Naive thymus-derived CD4-positive, alpha-beta T cell (primary cell): ENCODE results near the gene SHC1. TPM values are rescaled to one million over a fixed set of nuclear protein-coding genes. Genes with fewer than 3 reads are reported as not detected.
A peak's percentile ranks its signal among the peaks of the same experiment; 100 is the strongest.

ENCODE experiments used
- ATAC-seq: fragments of 150-1000 bp; cut with Tn5 transposase; 2 replicates; pipeline ENCODE4 v1.10.0; 2021; ENCODE audit warnings: mild to moderate bottlenecking, moderate library complexity
- CTCF ChIA-PET: fragments of 350-600 bp; sonication (Branson Sonifier 250); formaldehyde crosslinking; loops from one replicate; lab custom pipeline; 2021; ENCODE audit warnings: antibody characterized with exemption; lab: Charles Lee
- POLR2A ChIA-PET: fragments of 350-600 bp; sonication (Branson Sonifier 250); formaldehyde crosslinking; loops from one replicate; lab custom pipeline; 2021; ENCODE audit warnings: antibody characterized with exemption, inconsistent platforms; lab: Charles Lee
- DNase-seq, 9 donors: peaks; one replicate each; pipeline versions ENCODE4 v3.0.0 to v3.0.0-alpha.2; 2020 to 2022; ENCODE audit warnings: mixed read lengths in 1 of 9
- H3K27ac ChIP-seq: one replicate; pipeline ENCODE4 v1.7.0; 2013; ENCODE audit warnings: mild to moderate bottlenecking, low read depth, low read length, moderate library complexity
- H3K27me3 ChIP-seq, 2 donors: one replicate each; pipeline ENCODE4 v1.7.0; 2013; ENCODE audit warnings: low read length in 2 of 2, mild to moderate bottlenecking in 2 of 2, moderate library complexity in 2 of 2; ENCODE audit not compliant: control insufficient read depth in 2 of 2, insufficient read depth in 2 of 2
- H3K36me3 ChIP-seq, 3 experiments: 1 replicate in 2 of 3; 2 replicates in 1 of 3; pipeline ENCODE4 v1.7.0; 2013; ENCODE audit warnings: low read length in 3 of 3, mild to moderate bottlenecking in 3 of 3, moderate library complexity in 1 of 3; ENCODE audit not compliant: insufficient read depth in 3 of 3, control insufficient read depth in 2 of 3
- H3K4me1 ChIP-seq, 2 donors: one replicate each; pipeline ENCODE4 v1.7.0; 2013; ENCODE audit warnings: low read length in 2 of 2, mild to moderate bottlenecking in 2 of 2, moderate library complexity in 1 of 2; ENCODE audit not compliant: control insufficient read depth in 2 of 2, insufficient read depth in 2 of 2
- H3K4me3 ChIP-seq: 2 replicates; pipeline ENCODE4 v1.7.0; 2013; ENCODE audit warnings: mild to moderate bottlenecking, low read length
- H3K9me3 ChIP-seq, 3 experiments: 1 replicate in 2 of 3; 2 replicates in 1 of 3; pipeline ENCODE4 v1.7.0; 2013; ENCODE audit warnings: low read length in 3 of 3; ENCODE audit not compliant: control insufficient read depth in 2 of 3
- H3K27ac Mint-ChIP-seq, 9 donors: one replicate each; pipeline ENCODE4 v1.8.0; 2020 to 2022; ENCODE audit warnings: mixed read lengths in 9 of 9, mild to moderate bottlenecking in 8 of 9, moderate library complexity in 5 of 9, inconsistent platforms in 2 of 9
- H3K27me3 Mint-ChIP-seq, 5 donors: one replicate each; pipeline ENCODE4 v1.8.0; 2021 to 2022; ENCODE audit warnings: mixed read lengths in 5 of 5, mild to moderate bottlenecking in 1 of 5
- H3K36me3 Mint-ChIP-seq, 5 donors: one replicate each; pipeline ENCODE4 v1.8.0; 2020 to 2022; ENCODE audit warnings: mixed read lengths in 5 of 5, mild to moderate bottlenecking in 3 of 5, inconsistent platforms in 1 of 5
- H3K4me1 Mint-ChIP-seq, 7 donors: one replicate each; pipeline ENCODE4 v1.8.0; 2020 to 2022; ENCODE audit warnings: mixed read lengths in 7 of 7, mild to moderate bottlenecking in 3 of 7, inconsistent platforms in 1 of 7
- H3K4me3 Mint-ChIP-seq, 10 donors: one replicate each; pipeline ENCODE4 v1.8.0; 2020 to 2022; ENCODE audit warnings: mild to moderate bottlenecking in 10 of 10, mixed read lengths in 10 of 10, moderate library complexity in 6 of 10, inconsistent platforms in 2 of 10
- H3K9me3 Mint-ChIP-seq, 11 donors: one replicate each; pipeline ENCODE4 v1.8.0; 2020 to 2022; ENCODE audit warnings: mixed read lengths in 11 of 11, mild to moderate bottlenecking in 4 of 11, inconsistent platforms in 1 of 11, moderate library complexity in 1 of 11
- intact Hi-C, 2 donors: fragments of 100-400 bp; cut with micrococcal nuclease; formaldehyde crosslinking; loops; one replicate each; pipeline ENCODE4 v1.15.1; 2023
- polyA plus RNA-seq, 2 donors: library from polyadenylated mRNA; unstranded; fragments of 300-500 nt; fragmentation: Illumina TruSeq; gene quantifications; one replicate each; pipeline ENCODE4 v1.2.3, GENCODE V29; 2021
- total RNA-seq, 6 experiments: library from RNA in 5 of 6; stranded (reverse) in 5 of 6; gene quantifications; 1 replicate in 5 of 6; 2 replicates in 1 of 6; pipeline ENCODE4 v1.2.3 and lab custom pipeline; 2021 to 2026

SHC1 gene
- total and polyA plus RNA-seq, 7 experiments from 2014 or later: 29.6 to 76.9 (median 73.2) TPM

GRCh38 chr1:154957091-154957657 is 13.4 kb downstream of the SHC1 start:
- ATAC-seq (no peak), DNase-seq (no peak)
- Mint-ChIP-seq H3K27me3 (no peaks in the 10 kb centered on the region), H3K27ac (peak overlapping the region; percentile 82 to 100 (median 99)), H3K9me3 (peaks cover 0 to 4% (median 0%) of the 10 kb centered on the region in 11 donors), H3K36me3 (peaks cover 0 to 17% (median 0%) of the 10 kb centered on the region in 5 donors), H3K4me1 (peaks cover 50 to 79% (median 70%) of the 10 kb centered on the region in 7 donors), H3K4me3 (peak overlapping the region in 4 of 10 donors; percentile 16 to 99 (median 76))
- Histone ChIP-seq H3K36me3 (peaks cover 0 to 31% (median 0%) of the 10 kb centered on the region in 3 experiments), H3K27ac (peak overlapping the region; percentile 96), H3K4me3 (no peak overlapping the region), H3K4me1 (peaks cover 43 to 44% of the 10 kb centered on the region in 2 donors), H3K27me3 (no peaks in the 10 kb centered on the region), H3K9me3 (no peaks in the 10 kb centered on the region)
- ChIA-PET CTCF (interaction anchor here (1.0 to 9.3 kb wide), 3 partner anchors 44 to 59 kb away, joined by 3 to 101 read pairs (median 9); no protein-coding TSS in a partner anchor), POLR2A (interaction anchor here (0.7 to 13.7 kb wide), 8 partner anchors 7 to 399 kb away, joined by 3 to 160 read pairs (median 16); partner anchors contain the start of genes CKS1B, PMVK and SHC1)
- intact Hi-C loops: loop anchor here (5.0 to 10.0 kb wide), 5 partner anchors 105 to 992 kb away; partner anchors contain the start of genes ADAR (in 1 of the 2), CREB3L4 (in 1 of the 2), EFNA4 (in 1 of the 2) and IL6R (in 1 of the 2)

- H3K27ac ChIP-seq: peak overlapping the region; percentile 96
- peak overlapping the region; percentile 92 to 99 (median 98) for H3K4me3 Mint-ChIP-seq
- H3K27me3 Mint-ChIP-seq: no peaks in the 10 kb centered on the region
- H3K4me1 Mint-ChIP-seq: peaks cover 56 to 84% (median 74%) of the 10 kb centered on the region in 7 donors
- no peak for ATAC-seq
- peaks cover 0 to 29% (median 0%) of the 10 kb centered on the region in 3 experiments for H3K36me3 ChIP-seq
- DNase-seq: no peak
- H3K4me1 ChIP-seq: peaks cover 47 to 48% of the 10 kb centered on the region in 2 donors
- H3K36me3 Mint-ChIP-seq: peaks cover 0 to 20% (median 0%) of the 10 kb centered on the region in 5 donors
- CTCF ChIA-PET: interaction anchor here (1.0 to 9.3 kb wide), 7 partner anchors 20 to 216 kb away, joined by 3 to 101 read pairs (median 9); partner anchors contain the start of genes KRTCAP2 and PMVK
- POLR2A ChIA-PET: interaction anchor here (0.7 to 13.7 kb wide), 17 partner anchors 8 to 399 kb away, joined by 3 to 160 read pairs (median 6); partner anchors contain the start of genes CKS1B, FLAD1, PMVK and SHC1
- intact Hi-C loops: loop anchor here (1.0 to 10.0 kb wide), 7 partner anchors 27 to 992 kb away; partner anchors contain the start of genes ADAR (in 1 of the 2), CREB3L4 (in 1 of the 2), EFNA4 (in 1 of the 2) and FLAD1 (in 1 of the 2)
- H3K27ac Mint-ChIP-seq: peak overlapping the region; percentile 97 to 100 (median 99)
- peaks cover 0 to 4% (median 0%) of the 10 kb centered on the region in 11 donors for H3K9me3 Mint-ChIP-seq
- H3K9me3 ChIP-seq: no peaks in the 10 kb centered on the region
- H3K4me3 ChIP-seq: peak overlapping the region; percentile 92
- no peaks in the 10 kb centered on the region for H3K27me3 ChIP-seq
These were observed 14.0 kb downstream of the SHC1 start for GRCh38 chr1:154956544-154956941.

- peaks cover 0 to 4% (median 0%) of the 10 kb centered on the region in 11 donors for H3K9me3 Mint-ChIP-seq
- ChIA-PET POLR2A (interaction anchor here (0.5 to 13.7 kb wide), 29 partner anchors 8 to 571 kb away, joined by 3 to 160 read pairs (median 4); partner anchors contain the start of genes CKS1B, FLAD1, KRTCAP2 and PMVK), CTCF (interaction anchor here (0.6 to 9.3 kb wide), 19 partner anchors 18 to 1257 kb away, joined by 3 to 101 read pairs (median 5); partner anchors contain the start of genes KRTCAP2, PMF1 and PMVK)
- peak; percentile 56 to 95 (median 92) for DNase-seq
- peak within 1 kb of the TSS; percentile 97 to 100 (median 99) for H3K27ac Mint-ChIP-seq
- no peaks in the 10 kb centered on the region for H3K27me3 ChIP-seq
- H3K27ac ChIP-seq: peak within 1 kb of the TSS; percentile 96
- intact Hi-C loops: loop anchor here (1.0 to 10.0 kb wide), 14 partner anchors 18 to 991 kb away; partner anchors contain the start of genes CKS1B (in 2 of the 2), FLAD1 (in 2 of the 2), UBE2Q1 (in 2 of the 2) and ADAR (in 1 of the 2)
- ATAC-seq: peak; percentile 58
- peak within 1 kb of the TSS; percentile 92 to 99 (median 98) for H3K4me3 Mint-ChIP-seq
- peak within 1 kb of the TSS; percentile 92 for H3K4me3 ChIP-seq
- H3K36me3 ChIP-seq: peaks cover 0 to 31% (median 4%) of the 10 kb centered on the region in 3 experiments
- H3K4me1 ChIP-seq: peaks cover 53 to 54% of the 10 kb centered on the region in 2 donors
- H3K9me3 ChIP-seq: no peaks in the 10 kb centered on the region
- peaks cover 59 to 87% (median 76%) of the 10 kb centered on the region in 7 donors for H3K4me1 Mint-ChIP-seq
- no peaks in the 10 kb centered on the region for H3K27me3 Mint-ChIP-seq
- peaks cover 0 to 20% (median under 1%) of the 10 kb centered on the region in 5 donors for H3K36me3 Mint-ChIP-seq
These were observed 14.6 kb downstream of the SHC1 start, which contains the start of gene PBXIP1 for GRCh38 chr1:154955718-154956543. PBXIP1 (minus strand) TSS chr1:154956099; CDS start chr1:154953721, 2,378 bp downstream.

- Histone ChIP-seq H3K27me3 (no peaks in the 10 kb centered on the region), H3K4me1 (peaks cover 55 to 56% of the 10 kb centered on the region in 2 donors), H3K9me3 (no peaks in the 10 kb centered on the region), H3K36me3 (peaks cover 8 to 38% (median 9%) of the 10 kb centered on the region in 3 experiments), H3K4me3 (peak overlapping the region; percentile 92), H3K27ac (peak overlapping the region; percentile 96)
- H3K27me3 Mint-ChIP-seq: no peaks in the 10 kb centered on the region
- peaks cover 4 to 27% (median 6%) of the 10 kb centered on the region in 5 donors for H3K36me3 Mint-ChIP-seq
- intact Hi-C loops: loop anchor here (1.0 to 10.0 kb wide), 13 partner anchors 18 to 990 kb away; partner anchors contain the start of genes CKS1B (in 2 of the 2), UBE2Q1 (in 2 of the 2), ADAR (in 1 of the 2) and CREB3L4 (in 1 of the 2)
- POLR2A ChIA-PET: interaction anchor here (0.6 to 13.7 kb wide), 26 partner anchors 9 to 570 kb away, joined by 3 to 160 read pairs (median 5); partner anchors contain the start of genes CKS1B, FLAD1, KRTCAP2 and PMVK
- ATAC-seq (peak; percentile 89), DNase-seq (peak; percentile 61 to 99 (median 95))
- peak overlapping the region; percentile 92 to 99 (median 98) for H3K4me3 Mint-ChIP-seq
- H3K4me1 Mint-ChIP-seq: peaks cover 59 to 86% (median 77%) of the 10 kb centered on the region in 7 donors
- H3K9me3 Mint-ChIP-seq: peaks cover 0 to 4% (median 0%) of the 10 kb centered on the region in 11 donors
- CTCF ChIA-PET: interaction anchor here (0.6 to 9.3 kb wide), 19 partner anchors 17 to 1258 kb away, joined by 3 to 101 read pairs (median 5); partner anchors contain the start of genes EFNA4, KRTCAP2, PMF1 and PMVK
- peak overlapping the region; percentile 97 to 100 (median 99) for H3K27ac Mint-ChIP-seq
These were observed 15.4 kb downstream of the SHC1 start for GRCh38 chr1:154955039-154955717.

GRCh38 chr1:154954541-154954940 is 16.0 kb downstream of the SHC1 start:
- Mint-ChIP-seq H3K36me3 (peaks cover 4 to 27% (median 6%) of the 10 kb centered on the region in 5 donors), H3K27me3 (no peaks in the 10 kb centered on the region), H3K9me3 (peaks cover 0 to 4% (median 0%) of the 10 kb centered on the region in 11 donors), H3K27ac (peak overlapping the region; percentile 97 to 100 (median 99)), H3K4me3 (peak overlapping the region; percentile 92 to 99 (median 98)), H3K4me1 (peaks cover 56 to 80% (median 74%) of the 10 kb centered on the region in 7 donors)
- H3K4me3 ChIP-seq: peak overlapping the region; percentile 92
- peaks cover 8 to 37% (median 9%) of the 10 kb centered on the region in 3 experiments for H3K36me3 ChIP-seq
- H3K27ac ChIP-seq: peak overlapping the region; percentile 96
- peaks cover 55 to 56% of the 10 kb centered on the region in 2 donors for H3K4me1 ChIP-seq
- ATAC-seq (no peak), DNase-seq (no peak)
- ChIA-PET POLR2A (interaction anchor here (0.5 to 13.7 kb wide), 17 partner anchors 10 to 251 kb away, joined by 3 to 160 read pairs (median 5); partner anchors contain the start of genes CKS1B, FLAD1, KRTCAP2 and PMVK), CTCF (interaction anchor here (0.5 to 9.3 kb wide), 11 partner anchors 18 to 398 kb away, joined by 3 to 101 read pairs (median 6); partner anchors contain the start of genes EFNA4, KRTCAP2 and PMVK)
- intact Hi-C loops: loop anchor here in 1 of 2 donors (2.0 to 10.0 kb wide), 3 partner anchors 396 to 990 kb away; partner anchors contain the start of genes CREB3L4, IL6R, SLC39A1 and UBE2Q1
- no peaks in the 10 kb centered on the region for H3K27me3 ChIP-seq
- H3K9me3 ChIP-seq: no peaks in the 10 kb centered on the region
